ENCODE measurements around the gene TMEM214.

Gene TMEM214

DNA sequence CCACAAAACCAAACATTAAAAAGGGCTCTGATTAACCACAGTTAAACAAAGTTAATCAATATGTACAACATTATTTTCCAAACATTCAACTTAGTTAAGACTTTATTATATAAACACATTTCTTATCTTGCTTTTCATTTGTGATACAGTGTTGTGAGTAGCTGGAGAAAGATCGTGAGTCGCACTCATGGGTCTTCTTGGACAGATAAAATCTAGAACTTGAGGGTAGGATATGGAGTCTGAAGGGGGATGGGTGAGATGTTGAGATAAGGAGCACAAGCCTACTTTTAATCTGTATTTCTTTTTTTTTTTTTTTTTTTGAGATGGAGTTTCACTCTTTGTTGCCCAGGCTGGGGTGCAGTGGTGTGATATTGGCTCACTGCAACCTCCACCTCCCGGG lies 22.6 kb upstream of the TMEM214 start:
- no peak for DNase-seq

DNA sequence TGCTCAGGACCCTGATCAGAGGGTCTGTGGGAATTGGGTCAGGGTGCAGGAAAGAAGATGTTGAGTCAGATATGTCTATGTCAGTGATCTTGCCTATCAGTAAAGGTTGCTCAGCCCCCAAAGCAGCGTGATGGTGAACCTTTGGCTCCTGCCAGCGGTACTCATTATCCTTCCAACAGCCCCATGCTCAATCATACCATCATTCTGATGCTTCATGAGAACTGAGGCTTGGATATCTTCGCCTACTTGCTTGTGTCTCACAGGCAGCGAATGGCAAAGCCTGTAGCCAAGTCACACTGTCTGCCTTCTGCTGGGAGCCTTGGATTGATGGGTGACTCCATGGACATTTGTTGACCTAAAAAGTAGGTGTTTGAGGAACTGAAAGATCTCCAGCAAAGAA lies 19.0 kb upstream of the TMEM214 start:
- DNase-seq: no peak

DNA sequence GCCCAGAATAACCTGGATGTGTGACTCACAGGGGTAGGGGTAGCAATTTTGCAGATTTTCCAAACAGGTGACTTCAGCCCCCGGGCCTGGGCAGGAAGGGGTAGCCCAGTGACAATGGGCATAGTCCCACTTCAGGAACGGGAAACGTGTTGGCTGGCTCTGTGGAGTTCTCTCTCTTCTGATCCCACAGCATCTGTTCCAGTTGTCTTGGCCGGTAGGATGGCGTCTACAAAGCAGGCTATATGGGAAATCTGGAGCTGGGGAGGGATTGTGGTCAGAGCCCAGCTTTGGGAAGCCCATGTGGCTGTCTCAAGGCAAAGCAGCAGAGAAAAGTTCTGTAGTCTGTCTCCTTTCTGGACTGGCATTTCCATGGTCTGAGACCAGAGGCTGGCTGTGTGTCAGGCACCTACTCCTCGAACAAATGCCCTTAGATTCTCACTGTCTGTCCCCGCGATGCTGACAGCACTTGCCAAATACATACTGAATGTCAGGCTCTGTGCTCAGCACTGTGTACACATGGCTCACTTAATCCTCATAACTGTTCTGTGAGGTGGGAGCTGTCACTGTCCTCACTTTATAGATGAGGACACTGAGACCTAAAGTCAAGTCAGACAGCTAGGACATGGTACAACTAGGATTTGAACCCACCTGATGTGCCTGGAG lies 17.9 kb upstream of the TMEM214 start:
- no peak for DNase-seq

DNA sequence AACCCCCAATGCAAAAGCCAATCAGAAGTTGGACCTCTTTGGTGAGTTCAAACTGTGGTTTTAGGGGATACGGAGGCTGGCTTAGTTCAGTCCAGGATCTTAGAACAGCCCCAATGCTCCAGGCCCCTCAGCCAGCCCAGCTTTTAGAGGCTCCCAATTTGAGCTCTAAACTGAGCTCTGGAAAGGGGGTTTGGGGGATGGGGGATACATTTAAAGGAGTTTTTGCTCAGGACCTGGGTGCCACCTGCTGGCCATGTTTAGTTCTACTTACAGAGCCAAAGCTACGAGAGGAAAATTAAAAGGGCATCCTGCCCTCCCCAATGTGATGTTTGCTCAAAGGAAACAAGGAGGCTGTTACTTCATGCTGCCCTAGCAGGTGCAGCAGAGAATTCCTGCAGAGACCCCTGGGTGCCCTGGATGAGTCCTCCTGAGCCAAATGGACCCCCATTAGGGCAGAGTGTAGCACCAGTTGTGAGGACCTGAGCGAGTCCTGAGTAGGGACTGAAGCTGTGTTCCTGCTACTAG lies 15.9 kb upstream of the TMEM214 start:
- DNase-seq: peak; percentile 53 to 77

DNA sequence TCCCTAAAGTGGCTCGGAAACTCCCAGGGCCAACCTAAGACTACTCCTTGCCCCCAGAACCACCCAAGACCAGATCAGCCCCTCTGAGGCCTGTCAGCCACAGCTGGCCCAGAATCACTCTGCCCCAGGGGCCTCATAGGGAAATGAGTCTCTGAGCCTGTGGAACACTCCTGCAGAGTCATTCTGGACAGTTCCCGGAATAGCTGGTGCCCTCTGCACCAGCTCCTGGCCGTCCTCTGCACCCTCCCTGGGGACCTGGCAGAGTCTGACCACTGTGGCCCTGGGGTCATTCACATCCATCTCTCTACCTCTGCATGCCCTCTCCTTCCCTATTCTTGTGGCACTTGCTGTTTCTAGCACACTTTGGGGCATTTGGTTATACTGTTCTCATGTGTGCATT lies 14.6 kb upstream of the TMEM214 start:
- no peak for DNase-seq

DNA sequence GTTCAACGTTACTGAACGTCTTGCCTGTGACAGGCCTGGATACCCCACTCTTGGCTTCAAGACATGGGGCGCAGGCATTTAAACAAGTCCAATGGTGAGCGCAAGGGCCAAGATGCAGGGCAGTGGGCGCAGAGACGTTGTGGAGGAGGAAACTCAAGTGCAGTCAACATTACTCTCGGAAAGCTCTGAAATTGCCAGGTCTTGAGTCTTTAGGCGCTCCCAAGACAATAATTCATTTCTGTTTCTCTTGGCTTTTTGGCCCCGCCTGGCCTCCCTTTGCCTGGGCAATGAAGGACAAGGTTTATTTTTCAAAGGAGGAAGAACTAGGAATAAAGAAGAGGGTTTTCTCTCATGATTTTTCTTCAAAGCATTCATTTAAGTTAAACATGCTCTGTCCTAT lies 13.3 kb upstream of the TMEM214 start:
- no peak for DNase-seq

DNA sequence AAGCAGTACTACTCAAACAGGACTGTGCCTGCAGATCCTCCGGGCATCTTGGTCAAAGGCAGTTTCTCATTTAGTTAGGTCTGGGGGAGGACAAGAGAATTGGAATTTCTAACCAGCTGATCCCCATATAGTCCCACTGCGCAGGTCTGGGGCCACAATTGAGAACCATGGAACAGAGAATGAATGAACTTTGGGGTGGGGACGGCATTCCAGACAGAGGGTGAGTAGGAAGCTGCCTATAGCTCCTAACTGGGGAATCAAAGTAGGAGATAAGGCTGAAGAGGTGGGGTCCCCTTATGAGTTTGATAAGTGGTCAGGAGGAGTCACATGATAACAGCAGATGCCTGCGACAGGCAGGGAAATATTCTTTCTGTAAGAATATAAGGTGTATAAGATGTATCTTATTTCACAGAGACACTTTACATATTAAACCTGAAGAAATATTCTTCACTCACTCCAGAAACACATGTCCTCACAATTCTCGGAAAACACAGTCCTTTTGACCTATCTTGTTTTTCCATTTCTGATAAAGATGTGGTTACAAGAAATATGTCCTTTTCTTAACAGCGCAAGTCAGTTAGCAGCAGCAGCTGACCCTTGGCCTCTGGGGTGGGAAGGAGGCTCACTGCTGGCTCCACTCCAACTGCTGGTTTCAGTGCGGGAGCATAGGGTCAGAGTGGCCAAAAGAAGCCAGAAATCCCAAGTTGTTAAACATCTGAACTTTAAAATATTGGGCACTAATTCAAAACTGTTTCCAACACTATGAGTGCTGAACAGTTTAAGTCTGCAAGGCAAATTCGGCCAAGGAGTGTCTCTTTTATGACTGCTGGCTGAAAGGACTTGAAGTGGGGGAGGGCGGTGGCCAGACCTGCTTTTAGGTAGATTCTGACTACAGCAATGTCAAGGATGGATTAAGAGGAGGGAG lies 12.6 kb upstream of the TMEM214 start:
- no peak for DNase-seq

DNA sequence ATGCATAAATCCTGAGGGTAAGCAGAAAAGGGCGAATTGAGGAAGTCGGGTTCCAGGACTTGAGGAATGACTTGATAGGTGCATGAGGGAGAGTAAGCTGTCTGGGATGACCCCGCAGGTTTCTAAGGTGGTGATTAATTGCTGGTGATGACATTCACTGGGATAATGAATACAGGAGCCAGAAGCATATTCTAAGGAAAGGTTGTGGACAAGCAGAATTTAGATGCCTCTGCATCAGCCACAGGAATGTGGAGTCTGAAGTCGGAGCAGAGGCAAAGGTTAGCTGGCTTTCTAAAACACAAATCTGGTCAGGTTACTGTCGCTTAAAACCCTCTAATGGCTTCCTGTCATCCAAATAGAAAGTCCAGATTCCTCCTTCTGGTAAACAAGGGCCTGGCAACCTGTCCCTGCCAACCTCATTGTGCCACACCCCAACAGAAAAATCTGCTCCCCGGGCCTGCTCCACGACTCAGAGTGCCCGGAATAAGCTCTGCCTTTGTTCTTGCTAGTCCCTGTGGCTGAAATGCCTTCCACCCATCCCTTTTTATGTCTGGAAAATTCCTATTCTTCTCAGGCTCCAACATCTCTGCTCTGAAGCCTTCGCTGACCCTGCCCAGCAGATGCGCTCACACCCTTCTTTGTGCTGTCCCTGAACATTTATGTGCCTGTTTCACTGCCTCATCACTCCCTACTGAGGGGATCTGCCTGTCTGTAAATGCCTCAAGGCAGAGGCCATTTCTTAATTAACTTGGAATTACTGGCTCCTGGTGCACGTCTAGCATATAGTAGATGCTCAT lies 11.3 kb upstream of the TMEM214 start:
- no peak for DNase-seq

DNA sequence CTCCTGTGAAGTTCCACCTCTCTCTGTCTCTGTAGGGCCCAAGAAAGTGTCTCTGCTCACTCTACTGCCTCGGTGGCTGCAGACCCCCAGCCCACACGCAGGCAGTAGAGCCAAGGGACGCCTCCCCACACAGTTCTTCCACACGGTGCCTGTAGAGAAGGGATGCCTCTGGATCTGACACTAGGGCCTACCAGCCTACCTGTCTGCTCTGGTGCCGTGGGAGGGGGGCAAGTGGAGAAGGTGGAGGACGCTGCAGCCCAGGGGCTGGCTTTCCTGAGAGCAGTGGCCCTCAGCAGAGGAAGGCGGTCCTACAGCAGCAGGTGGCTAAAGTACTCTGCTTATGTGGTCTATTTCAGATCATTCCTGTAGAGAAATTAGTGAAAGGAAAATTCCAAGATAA lies 9.0 kb upstream of the TMEM214 start:
- no peak for DNase-seq

DNA sequence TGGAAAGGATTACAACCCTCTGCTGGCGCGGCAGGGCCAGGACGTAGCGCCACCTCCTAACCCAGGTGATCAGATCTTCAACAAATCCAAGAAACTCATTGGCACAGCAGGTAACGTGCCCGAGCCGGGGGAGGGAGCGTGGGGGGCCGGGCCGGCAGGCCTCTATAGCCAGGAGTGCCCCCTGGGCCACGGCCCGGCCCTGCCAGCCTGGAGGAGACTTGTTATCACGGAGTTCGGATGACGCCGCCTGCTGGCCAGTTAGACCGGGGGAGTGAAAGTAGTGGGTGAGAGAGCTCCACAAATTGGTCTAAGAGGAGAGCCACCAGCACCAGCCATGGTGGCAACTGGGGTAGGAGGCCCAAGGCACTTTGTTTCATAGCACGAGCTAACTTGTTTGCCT lies 8.6 kb upstream of the TMEM214 start:
- no peak for DNase-seq

DNA sequence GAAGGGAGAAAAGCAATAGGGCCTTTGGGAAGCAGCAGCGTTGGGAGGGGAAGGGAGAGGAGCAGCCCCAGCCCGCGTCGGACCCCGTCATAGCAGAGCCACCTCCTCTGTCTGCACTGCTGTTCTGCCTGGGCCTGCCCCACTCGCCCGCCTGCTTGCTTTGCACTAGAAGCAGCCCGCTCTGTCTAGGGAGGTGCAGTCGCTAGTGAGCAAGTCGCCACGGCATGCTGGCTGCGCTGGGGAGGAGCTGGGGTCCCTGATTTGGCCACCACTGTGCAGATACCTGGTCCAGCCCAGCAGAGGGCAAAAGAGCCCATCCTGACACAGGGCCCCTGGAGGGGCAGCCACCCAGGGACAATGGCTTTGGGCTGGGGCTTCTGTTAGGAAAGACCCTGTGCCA lies 8.0 kb upstream of the TMEM214 start:
- DNase-seq: no peak

DNA sequence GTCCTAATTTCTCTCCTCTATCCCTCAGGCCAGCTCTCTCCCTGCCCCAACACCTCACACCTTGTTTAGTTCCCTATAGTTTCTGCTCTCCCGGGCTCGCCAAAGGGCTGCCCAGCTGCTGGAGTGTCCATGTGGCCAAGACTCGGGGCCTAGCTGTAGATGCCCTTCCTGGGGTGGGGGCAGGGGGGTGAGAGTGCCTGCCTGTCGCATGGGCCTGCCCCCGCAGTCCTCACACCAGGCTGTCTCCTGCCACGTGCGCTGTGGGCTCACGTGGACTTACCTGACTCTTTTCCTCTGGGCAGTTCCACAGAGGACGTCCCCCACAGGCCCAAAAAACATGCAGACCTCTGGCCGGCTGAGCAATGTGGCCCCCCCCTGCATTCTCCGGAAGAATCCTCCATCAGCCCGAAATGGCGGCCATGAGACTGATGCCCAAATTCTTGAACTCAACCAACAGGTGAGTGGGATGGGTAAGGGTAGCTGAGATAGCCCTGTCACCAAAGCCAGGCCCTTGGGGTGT lies 7.4 kb upstream of the TMEM214 start:
- DNase-seq: no peak

DNA sequence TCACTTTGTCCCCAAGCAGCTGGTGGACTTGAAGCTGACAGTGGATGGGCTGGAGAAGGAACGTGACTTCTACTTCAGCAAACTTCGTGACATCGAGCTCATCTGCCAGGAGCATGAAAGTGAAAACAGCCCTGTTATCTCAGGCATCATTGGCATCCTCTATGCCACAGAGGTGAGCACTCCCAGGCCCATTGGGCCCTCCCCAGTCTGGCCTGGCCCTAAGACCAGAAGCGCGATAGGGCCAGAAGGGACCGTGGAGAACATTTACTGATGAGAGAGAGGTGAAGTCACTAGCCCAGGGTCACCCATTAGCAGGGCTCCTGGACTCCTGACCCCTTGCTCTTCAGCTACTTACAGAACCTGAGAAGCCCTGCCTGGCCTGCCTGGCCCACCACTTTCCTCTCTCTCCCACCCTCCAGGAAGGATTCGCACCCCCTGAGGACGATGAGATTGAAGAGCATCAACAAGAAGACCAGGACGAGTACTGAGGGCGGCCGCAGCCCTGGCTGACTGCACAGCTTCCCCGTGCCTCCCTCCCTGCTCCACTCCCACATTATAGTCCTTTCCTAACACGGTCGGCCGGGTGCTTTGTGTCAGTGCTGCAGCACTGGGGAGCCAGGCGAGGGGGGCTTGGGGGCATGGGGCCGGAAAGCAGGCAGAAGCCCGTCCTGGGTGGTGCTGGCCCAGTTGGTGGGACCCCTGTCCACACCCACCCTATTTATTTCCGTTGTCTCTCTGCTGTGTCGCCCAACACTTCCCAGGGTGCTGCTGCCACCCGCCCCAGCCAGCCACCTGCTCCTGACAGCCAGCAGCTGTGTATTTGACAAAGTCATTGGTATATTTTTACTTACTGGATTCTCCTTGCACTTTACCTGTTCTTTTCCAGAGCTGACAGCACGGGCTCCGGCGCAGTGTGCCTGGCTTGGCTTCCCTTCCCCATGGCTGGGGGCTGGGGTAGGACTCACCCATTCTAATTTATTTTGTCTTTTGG lies 6.6 kb upstream of the TMEM214 start:
- no peak for DNase-seq

DNA sequence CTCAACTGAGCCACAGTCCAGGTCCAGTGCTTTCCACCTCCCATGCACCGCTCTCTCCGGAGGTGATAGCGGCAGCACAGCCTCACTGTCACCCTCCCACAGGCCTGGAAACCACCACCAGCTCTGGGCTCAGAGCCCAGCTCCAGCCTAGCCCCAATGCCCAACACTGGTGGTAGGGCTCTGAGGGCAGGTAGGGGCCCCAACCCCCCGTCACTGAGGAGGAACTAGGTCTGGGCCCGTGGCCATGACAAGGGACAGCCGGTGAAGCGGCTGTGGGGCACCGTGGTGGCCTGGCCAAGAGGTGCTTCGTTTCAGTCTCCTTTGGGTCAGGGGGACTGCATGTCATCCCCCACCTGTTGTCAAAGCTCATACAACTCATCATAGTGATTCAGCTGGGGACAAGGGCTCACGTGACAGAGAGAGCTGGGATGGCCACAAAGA lies 5.5 kb upstream of the TMEM214 start:
- no peak for DNase-seq

DNA sequence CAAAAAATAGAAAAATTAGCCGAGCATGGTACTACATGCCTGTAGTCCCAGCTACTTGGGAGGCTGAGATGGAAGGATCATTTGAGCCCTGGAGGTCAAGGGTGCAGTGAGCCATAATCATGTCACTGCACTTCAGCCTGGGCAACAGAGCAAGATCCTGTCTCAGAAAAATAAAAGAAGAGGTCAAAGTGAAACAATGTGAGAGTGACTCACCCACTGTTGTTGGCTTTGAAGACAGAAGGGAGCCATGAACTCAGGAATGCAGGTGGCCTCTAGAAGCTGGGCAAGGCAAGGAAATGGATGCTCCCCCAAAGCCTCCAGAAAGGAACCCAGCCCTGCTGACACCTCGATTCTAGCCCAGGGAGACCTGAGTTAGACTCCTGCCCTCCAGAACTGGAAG lies 3.7 kb upstream of the TMEM214 start:
- DNase-seq: no peak

DNA sequence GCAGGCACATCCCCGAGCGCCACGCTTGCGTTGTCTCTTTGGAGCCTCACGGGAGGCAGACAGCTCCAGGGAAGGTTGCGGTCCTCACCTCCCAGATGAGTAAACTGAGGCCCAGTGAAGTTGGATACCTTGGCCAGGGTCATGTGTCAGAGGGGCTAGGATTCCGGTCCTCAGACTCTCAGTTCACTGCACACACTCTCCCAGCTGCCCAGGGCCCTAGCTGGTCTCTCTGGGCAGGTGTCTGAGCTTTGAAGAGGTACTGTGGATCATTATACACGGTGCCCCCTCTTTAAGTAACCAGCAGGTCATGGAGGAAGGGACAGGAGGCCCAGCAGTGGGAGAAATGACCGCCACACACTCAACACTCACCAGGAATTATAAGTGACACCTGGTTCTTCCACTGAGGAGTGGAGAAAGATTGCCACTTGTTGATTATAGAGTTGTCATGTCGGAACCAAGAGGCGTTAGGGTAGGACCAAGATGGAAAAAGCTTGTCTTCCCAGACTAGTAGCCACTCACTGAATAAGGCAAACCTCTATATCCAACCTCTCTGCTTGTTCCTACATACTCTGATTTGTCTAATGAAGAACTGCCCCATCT lies 588 bp downstream of the TMEM214 start:
- DNase-seq: no peak

DNA sequence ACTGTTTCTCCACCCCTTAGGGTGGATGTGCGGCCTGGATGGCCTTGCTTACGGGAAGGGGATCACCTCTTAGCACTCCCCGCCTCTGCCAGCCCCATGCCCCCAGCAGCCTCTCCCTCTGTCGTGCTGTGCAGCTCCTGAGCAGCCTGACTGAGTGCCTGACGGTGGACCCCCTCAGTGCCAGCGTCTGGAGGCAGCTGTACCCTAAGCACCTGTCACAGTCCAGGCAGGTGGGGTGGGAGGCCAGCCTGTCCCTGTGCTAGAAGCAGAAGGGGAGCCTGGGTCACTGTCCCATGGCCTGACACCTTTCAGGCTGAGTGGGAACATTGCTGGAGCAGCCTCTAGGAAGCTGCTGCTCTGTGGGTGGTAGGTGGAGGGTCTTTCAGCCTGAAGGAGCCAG lies 5.2 kb downstream of the TMEM214 start:
- DNase-seq: no peak

DNA sequence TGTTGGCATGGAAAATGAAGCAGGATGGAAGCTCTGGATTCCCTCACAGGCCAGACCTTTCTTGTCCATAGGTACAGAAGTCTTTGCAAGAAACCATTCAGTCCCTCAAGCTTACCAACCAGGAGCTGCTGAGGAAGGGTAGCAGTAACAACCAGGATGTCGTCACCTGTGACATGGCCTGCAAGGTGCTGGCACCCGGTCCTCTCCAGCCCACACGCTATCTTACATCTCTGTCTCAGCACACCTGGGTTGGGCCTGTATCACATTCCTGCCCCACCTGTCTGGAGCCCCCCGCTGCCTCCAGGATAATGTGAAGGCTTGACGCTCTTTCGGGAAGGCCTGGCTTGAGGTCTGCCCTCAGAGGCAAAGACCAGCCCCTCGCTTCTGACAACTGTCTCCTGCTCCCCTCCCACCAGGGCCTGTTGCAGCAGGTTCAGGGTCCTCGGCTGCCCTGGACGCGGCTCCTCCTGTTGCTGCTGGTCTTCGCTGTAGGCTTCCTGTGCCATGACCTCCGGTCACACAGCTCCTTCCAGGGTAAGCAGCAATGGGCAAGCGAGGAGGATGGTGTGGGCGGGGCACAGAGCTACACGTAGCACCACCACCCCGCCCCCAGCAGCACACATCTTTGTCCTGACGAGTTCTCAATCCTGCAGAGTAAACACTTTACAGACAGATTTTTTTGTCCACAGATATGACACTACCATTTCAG lies 6.0 kb downstream of the TMEM214 start:
- no peak for DNase-seq

DNA sequence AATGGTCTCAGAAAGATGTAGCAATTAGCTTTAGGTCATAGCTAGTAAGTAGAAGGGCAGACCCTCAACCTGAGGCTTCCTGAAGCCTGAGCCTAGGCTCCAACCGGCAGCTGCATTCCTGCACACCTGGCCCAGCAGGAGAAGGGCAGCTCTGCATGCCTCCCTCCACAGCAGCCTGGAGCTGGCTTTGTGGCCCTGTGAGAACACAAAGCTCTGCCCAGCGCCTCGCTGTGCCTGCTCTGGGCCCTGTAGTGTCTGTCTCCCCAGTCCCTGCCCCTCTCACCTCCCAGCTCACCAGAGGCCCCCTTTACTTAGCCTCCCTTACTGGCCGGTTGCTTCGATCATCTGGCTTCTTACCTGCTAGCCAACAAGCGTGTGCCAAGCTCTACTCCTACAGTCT lies 6.7 kb downstream of the TMEM214 start:
- DNase-seq: no peak

DNA sequence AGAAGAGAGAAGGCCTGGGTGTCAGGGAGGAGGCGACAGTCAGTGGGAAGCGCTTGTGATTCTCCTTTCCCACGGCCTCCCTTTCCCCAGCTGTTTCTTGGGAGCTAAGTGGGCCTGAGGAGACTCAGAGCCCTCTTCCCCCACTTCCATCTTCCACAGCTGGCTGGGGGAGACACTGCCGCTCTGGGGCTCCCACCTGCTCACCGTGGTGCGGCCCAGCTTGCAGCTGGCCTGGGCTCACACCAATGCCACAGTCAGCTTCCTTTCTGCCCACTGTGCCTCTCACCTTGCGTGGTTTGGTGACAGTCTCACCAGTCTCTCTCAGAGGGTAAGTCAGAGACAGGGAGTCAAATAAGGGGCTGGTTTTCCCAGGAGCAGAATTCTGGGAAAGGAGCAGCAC lies 7.1 kb downstream of the TMEM214 start:
- no peak for DNase-seq

DNA sequence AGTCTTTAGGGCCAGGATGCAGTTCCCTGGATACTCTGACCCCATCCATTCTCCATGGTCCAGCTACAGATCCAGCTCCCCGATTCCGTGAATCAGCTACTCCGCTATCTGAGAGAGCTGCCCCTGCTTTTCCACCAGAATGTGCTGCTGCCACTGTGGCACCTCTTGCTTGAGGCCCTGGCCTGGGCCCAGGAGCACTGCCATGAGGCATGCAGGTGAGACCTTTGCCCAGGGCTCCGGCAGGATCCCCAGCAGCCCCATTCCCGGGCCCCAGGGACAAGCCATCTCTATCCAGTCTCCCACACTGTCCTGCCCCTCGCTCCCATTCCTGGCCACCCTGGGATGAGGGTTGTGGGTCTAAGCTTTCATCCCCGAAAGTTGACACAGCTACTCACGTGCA lies 7.5 kb downstream of the TMEM214 start:
- DNase-seq: no peak

All from Kasumi-1 (cell line).